ENCODE data around the gene YIPF4.

- TF ChIP-seq CTCF (IDR thresholded peaks at IDR 0.05): no peak
- no peak for TF ChIP-seq SP1 (CRISPR knock-in tag; conservative IDR thresholded peaks at IDR 0.05)
These were observed 78.4 kb downstream of the YIPF4 start for GRCh38 chr2:32355976-32356680.
